Body of pancreas (tissue), 4 donors: ENCODE data around the gene F10. TPM values are rescaled to one million over a fixed set of nuclear protein-coding genes. Genes with fewer than 3 reads are reported as not detected.

Experiments used
- ATAC-seq: fragments of 150-250 bp; one replicate; pipeline ENCODE4 v1.9.1; 2016
- DNase-seq, 4 donors: peaks; one replicate each; pipeline ENCODE4 v3.0.0-alpha.2; 2019
- H3K27ac ChIP-seq, 4 donors: fragments of 200-600 bp; sonication (generic); 1 replicate in 3 of 4; 2 replicates in 1 of 4; pipeline versions ENCODE4 v1.5.1 to v1.6.1; 2016 to 2019; ENCODE audit warnings: mild to moderate bottlenecking in 1 of 4, mixed read lengths in 1 of 4, moderate library complexity in 1 of 4
- H3K27me3 ChIP-seq, 2 donors: fragments of 200-600 bp; sonication (generic); one replicate each; pipeline ENCODE4 v1.6.0; 2016; ENCODE audit warnings: mild to moderate bottlenecking in 1 of 2
- H3K36me3 ChIP-seq, 2 donors: fragments of 200-600 bp; sonication (generic); replicated peaks in 1 of 2; 2 replicates each; pipeline ENCODE4 v1.5.1; 2016; ENCODE audit warnings: low read depth in 2 of 2; ENCODE audit not compliant: insufficient read depth in 1 of 2
- H3K4me1 ChIP-seq: fragments of 200-600 bp; sonication (generic); one replicate; pipeline ENCODE4 v1.6.0; 2016
- H3K4me3 ChIP-seq, 2 donors: fragments of 200-600 bp; sonication (generic); 1 replicate in 1 of 2; 2 replicates in 1 of 2; pipeline ENCODE4 v1.5.1; 2016 to 2019
- H3K9me3 ChIP-seq, 3 donors: fragments of 200-600 bp; sonication (generic); 1 replicate in 2 of 3; 2 replicates in 1 of 3; pipeline ENCODE4 v1.5.1; 2016
- POLR2A ChIP-seq, 3 donors: fragments of 450-650 bp; IDR thresholded peaks; one replicate each; pipeline ENCODE4 v1.6.1; 2016; ENCODE audit warnings: antibody characterized with exemption in 3 of 3, mild to moderate bottlenecking in 2 of 3
- WGBS, 2 donors: methylation state at CpG; one replicate each; pipeline ENCODE4 v1.1.5; 2017; 5-methylcytosine and 5-hydroxymethylcytosine counted together
- intact Hi-C: fragments of 100-400 bp; cut with DNase I; formaldehyde crosslinking; loops from one replicate; pipeline ENCODE4 v1.15.1; 2023
- total RNA-seq, 2 donors: library from RNA; depleted of rRNA; stranded (reverse); fragments of >200 nt; gene quantifications; one replicate each; pipeline ENCODE4 v1.1.0, GENCODE V29; 2016
- TF ChIP-seq, protein P1 (sequence below), 7 experiments: fragments of 450-650 bp in 4 of 7; fragments of 200-600 bp in 3 of 7; sonication (generic) in 3 of 7; IDR thresholded peaks; one replicate each; pipeline ENCODE4 v1.5.1; 2016 to 2019; ENCODE audit warnings: antibody characterized with exemption in 7 of 7

The F10 gene
- total RNA-seq, 2 donors from 2014 or later, result 2.3 to 6.7 TPM

DNA sequence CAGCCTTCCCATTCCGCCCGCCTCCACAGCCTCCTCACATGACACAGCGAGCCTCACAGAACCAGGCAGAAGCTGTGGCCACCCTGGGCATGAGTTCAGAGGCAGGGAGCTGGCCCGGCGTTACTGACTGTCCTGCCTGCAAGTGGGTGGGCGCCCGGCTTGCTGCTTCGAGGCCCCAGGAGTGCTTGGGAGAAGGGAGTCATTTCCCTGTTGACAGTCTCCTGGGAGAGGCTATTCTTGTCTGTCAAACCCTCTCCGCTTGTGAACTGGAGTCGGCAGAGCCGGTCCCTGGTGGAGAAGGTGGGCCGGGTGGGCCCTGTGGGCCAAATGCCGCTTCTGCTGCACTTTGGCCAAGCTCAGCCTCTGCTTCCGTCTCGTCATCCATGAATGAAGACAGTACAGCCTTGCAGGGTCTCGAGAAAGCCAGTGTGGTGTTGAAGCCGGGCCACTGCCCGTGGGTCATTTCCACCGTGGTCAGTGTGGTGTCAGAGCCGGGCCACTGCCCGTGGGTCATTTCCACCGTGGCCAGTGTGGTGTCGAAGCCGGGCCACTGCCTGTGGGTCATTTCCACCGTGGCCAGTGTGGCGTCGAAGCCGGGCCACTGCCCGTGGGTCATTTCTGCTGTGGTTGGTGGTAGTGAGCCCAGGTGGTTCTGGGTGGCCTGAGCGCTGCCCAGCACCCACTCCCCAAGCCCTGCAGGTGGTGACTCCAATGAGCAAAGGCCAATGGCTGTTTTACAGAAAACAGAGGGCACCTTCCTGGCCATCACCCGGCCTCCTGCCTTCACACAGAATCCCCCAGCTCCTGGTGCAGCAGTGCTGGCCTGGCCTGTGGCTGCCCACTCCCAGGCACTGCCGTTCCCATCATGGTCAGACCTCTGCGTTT lies 30.5 kb upstream of the F10 start:
- 90 to 94% methylated on average over 10 to 33 of the region's 33 CpGs for WGBS, 2 donors
- ATAC-seq (no peak), DNase-seq (no peak)
- Histone ChIP-seq H3K9me3 (no peaks in the 10 kb centered on the region), H3K4me1 (no peaks in the 10 kb centered on the region), H3K27ac (no peak overlapping the region), H3K36me3 (peaks cover 0 to 11% of the 10 kb centered on the region in 2 donors), H3K27me3 (no peaks in the 10 kb centered on the region), H3K4me3 (no peak overlapping the region)
- intact Hi-C loops, result no loop called here
- TF ChIP-seq, protein P1, sequence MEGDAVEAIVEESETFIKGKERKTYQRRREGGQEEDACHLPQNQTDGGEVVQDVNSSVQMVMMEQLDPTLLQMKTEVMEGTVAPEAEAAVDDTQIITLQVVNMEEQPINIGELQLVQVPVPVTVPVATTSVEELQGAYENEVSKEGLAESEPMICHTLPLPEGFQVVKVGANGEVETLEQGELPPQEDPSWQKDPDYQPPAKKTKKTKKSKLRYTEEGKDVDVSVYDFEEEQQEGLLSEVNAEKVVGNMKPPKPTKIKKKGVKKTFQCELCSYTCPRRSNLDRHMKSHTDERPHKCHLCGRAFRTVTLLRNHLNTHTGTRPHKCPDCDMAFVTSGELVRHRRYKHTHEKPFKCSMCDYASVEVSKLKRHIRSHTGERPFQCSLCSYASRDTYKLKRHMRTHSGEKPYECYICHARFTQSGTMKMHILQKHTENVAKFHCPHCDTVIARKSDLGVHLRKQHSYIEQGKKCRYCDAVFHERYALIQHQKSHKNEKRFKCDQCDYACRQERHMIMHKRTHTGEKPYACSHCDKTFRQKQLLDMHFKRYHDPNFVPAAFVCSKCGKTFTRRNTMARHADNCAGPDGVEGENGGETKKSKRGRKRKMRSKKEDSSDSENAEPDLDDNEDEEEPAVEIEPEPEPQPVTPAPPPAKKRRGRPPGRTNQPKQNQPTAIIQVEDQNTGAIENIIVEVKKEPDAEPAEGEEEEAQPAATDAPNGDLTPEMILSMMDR (IDR thresholded peaks at IDR 0.05), result no peak
- no peak for TF ChIP-seq POLR2A (IDR thresholded peaks at IDR 0.05)

DNA sequence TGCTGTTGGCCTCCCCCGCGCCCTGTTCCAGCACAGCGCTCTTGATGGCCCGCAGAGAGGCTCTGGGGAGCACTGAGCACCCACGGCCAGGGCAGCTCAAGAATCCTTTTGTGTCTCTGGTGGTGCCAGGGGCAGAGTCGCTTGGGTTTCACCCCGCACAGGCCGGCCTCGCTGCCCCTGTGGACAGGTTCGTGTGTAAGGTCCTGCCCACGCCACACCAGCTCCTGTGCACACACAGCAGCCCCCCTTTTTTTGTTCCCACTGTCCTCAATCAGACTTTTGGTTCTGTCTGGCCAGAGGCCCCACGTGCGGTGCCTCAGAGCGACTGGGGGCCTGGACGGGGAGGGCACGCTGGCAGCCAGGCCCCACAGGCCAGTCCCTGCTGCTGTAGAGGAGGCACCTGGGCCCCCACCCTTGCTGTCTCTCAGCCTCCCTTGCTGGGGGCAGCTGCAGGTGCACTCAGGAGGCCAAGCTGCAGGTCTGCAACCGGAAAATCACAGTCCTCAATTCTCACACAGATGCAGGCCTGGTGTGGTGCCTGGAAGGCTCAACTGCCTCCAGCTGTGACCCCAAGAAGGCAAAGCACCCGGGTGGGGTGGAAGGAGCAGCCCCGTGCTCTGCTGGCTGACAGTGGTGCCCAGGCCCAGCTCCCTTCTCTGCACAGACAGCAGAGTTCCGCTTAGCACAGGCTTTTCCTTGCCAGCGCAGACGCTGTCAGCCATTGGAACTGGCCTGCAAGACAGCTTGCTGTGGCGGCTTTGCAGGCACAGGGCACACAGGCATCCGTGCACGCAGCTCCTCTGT lies 29.6 kb upstream of the F10 start:
- no peaks in the 10 kb centered on the region for H3K9me3 ChIP-seq
- no peak for TF ChIP-seq POLR2A (IDR thresholded peaks at IDR 0.05)
- TF ChIP-seq, protein P1 (IDR thresholded peaks at IDR 0.05), result no peak
- intact Hi-C loops, result no loop called here
- peaks cover 0 to 3% of the 10 kb centered on the region in 2 donors for H3K36me3 ChIP-seq
- no peaks in the 10 kb centered on the region for H3K27me3 ChIP-seq
- 91 to 96% methylated on average over 9 to 23 of the region's 25 CpGs for WGBS, 2 donors
- ATAC-seq (no peak), DNase-seq (no peak)
- no peaks in the 10 kb centered on the region for H3K4me1 ChIP-seq
- H3K4me3 ChIP-seq, result no peak overlapping the region
- no peak overlapping the region for H3K27ac ChIP-seq

- DNase-seq (no peak), ATAC-seq (no peak)
- no peak for TF ChIP-seq POLR2A (IDR thresholded peaks at IDR 0.05)
- TF ChIP-seq, protein P1 (IDR thresholded peaks at IDR 0.05), result no peak
- Histone ChIP-seq H3K4me3 (no peak overlapping the region), H3K27me3 (no peaks in the 10 kb centered on the region), H3K9me3 (no peaks in the 10 kb centered on the region), H3K4me1 (no peaks in the 10 kb centered on the region), H3K36me3 (peaks cover 0 to 2% of the 10 kb centered on the region in 2 donors), H3K27ac (no peak overlapping the region)
- intact Hi-C loops, result no loop called here
- 80 to 84% methylated on average over 18 to 29 of the region's 29 CpGs for WGBS, 2 donors
Measured at GRCh38 chr13:113093580-113094409, 28.8 kb upstream of the F10 start.

DNA sequence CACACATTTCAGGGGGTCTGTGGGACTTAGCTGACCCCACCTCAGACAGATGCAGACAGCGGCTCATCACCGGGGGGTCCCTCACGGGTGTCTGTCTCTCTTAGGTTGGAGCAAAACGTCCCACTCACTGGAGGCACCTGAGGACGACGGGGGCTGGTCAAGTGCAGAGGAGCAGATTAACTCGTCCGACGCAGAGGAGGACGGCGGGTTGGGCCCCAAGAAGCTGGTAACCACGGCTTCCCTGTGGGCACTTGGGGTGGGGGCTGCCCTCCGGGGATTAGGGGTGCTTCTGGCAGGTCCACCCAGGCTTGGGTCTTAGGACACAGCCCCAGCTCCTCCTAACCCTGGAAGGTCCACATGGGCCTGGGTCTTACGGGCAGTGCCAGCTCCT lies 28.2 kb upstream of the F10 start:
- intact Hi-C loops, result no loop called here
- Histone ChIP-seq H3K4me1 (no peaks in the 10 kb centered on the region), H3K36me3 (peaks cover 0 to 2% of the 10 kb centered on the region in 2 donors), H3K4me3 (no peak overlapping the region), H3K27me3 (no peaks in the 10 kb centered on the region), H3K9me3 (no peaks in the 10 kb centered on the region), H3K27ac (no peak overlapping the region)
- DNase-seq (no peak), ATAC-seq (no peak)
- no peak for TF ChIP-seq POLR2A (IDR thresholded peaks at IDR 0.05)
- TF ChIP-seq, protein P1 (IDR thresholded peaks at IDR 0.05), result no peak
- 84% methylated on average over 6 to 14 of the region's 14 CpGs for WGBS, 2 donors
